HCT116 (cell line): ENCODE measurements around the gene SPEF2. TPM values are rescaled to one million over a fixed set of nuclear protein-coding genes. Genes with fewer than 3 reads are reported as not detected.

Experiments used
- ATAC-seq: fragments of 200-7000 bp; cut with Tn5 transposase; 2 replicates; pipeline ENCODE4 v1.9.1; 2020; ENCODE audit warnings: mild to moderate bottlenecking, moderate library complexity
- BruUV-seq: library from RNA; stranded (reverse); fragments of 400-500 nt; replicated peaks from 2 replicates; lab custom pipeline; 2021; lab: Mats Ljungman, UMichigan
- CTCF ChIA-PET: fragments of 300-600 bp; sonication (Branson Sonifier 250); formaldehyde crosslinking; loops from one replicate; lab custom pipeline; 2021; ENCODE audit warnings: antibody characterized with exemption; lab: Charles Lee
- POLR2A ChIA-PET: fragments of 300-600, 350-600 bp; sonication (Branson Sonifier 250); formaldehyde crosslinking; loops from one replicate; lab custom pipeline; 2021; ENCODE audit warnings: antibody characterized with exemption; lab: Charles Lee
- RAD21 ChIA-PET, 2 experiments: fragments of 300-600 bp; sonication (Branson Sonifier 250); formaldehyde crosslinking; loops; one replicate each; lab custom pipeline; 2023; ENCODE audit warnings: low total read pairs in 2 of 2; ENCODE audit not compliant: uncharacterized antibody in 2 of 2, unreplicated experiment in 2 of 2, low non-redundant PET in 1 of 2; lab: Charles Lee
- DNase-seq: peaks from one replicate; pipeline ENCODE4 v3.0.0-alpha.2; 2010; ENCODE audit warnings: low read depth, low spot score
- H2AFZ ChIP-seq: fragments of 200-600 bp; shearing (Covaris generic), sonication (generic); 2 replicates; pipeline ENCODE4 v1.6.1; 2017; ENCODE audit warnings: low read depth, mixed run types, mixed read lengths, antibody characterized with exemption, low read length; ENCODE audit not compliant: poor library complexity, severe bottlenecking
- H3K27ac ChIP-seq: 2 replicates; pipeline ENCODE4 v1.5.1; 2012; ENCODE audit warnings: low read depth, low read length
- H3K27me3 ChIP-seq: fragments of 200-600 bp; sonication (generic); 2 replicates; pipeline ENCODE4 v1.6.1; 2016; ENCODE audit warnings: mixed run types, low read length, mixed read lengths; ENCODE audit not compliant: insufficient read depth
- H3K36me3 ChIP-seq, 2 experiments: fragments of 200-500 bp in 1 of 2; fragments of 200-600 bp in 1 of 2; sonication (Bioruptor generic) in 1 of 2; sonication (generic) in 1 of 2; 2 replicates each; pipeline versions ENCODE4 v1.5.1 to v1.6.1; 2014 to 2016; ENCODE audit warnings: low read length in 2 of 2, inconsistent platforms in 1 of 2, mixed read lengths in 1 of 2, mixed run types in 1 of 2; ENCODE audit not compliant: insufficient read depth in 2 of 2, control insufficient read depth in 1 of 2
- H3K4me1 ChIP-seq, 2 experiments: fragments of 200-600 bp in 1 of 2; sonication (generic) in 1 of 2; 2 replicates each; pipeline versions ENCODE4 v1.5.1 to v1.6.1; 2012 to 2017; ENCODE audit warnings: low read length in 2 of 2, inconsistent platforms in 1 of 2, mild to moderate bottlenecking in 1 of 2, mixed read lengths in 1 of 2, mixed run types in 1 of 2, moderate library complexity in 1 of 2; ENCODE audit not compliant: insufficient read depth in 2 of 2, control insufficient read depth in 1 of 2
- H3K4me2 ChIP-seq: fragments of 200-600 bp; sonication (generic); 2 replicates; pipeline ENCODE4 v1.6.1; 2017; ENCODE audit warnings: mixed run types, low read length, mixed read lengths
- H3K4me3 ChIP-seq, 2 experiments: fragments of 200-600 bp in 1 of 2; sonication (generic) in 1 of 2; replicated peaks in 1 of 2; 2 replicates each; pipeline ENCODE4 v1.5.1; 2011 to 2016; ENCODE audit warnings: low read length in 2 of 2, control low read depth in 1 of 2, low read depth in 1 of 2, mild to moderate bottlenecking in 1 of 2, mixed read lengths in 1 of 2, mixed run types in 1 of 2
- H3K79me2 ChIP-seq: fragments of 200-600 bp; sonication (generic); 2 replicates; pipeline ENCODE4 v1.6.1; 2017; ENCODE audit warnings: mild to moderate bottlenecking, mixed run types, low read length, moderate library complexity, mixed read lengths; ENCODE audit not compliant: insufficient read depth
- H3K9ac ChIP-seq: fragments of 200-600 bp; sonication (generic); 2 replicates; pipeline ENCODE4 v1.6.1; 2016; ENCODE audit warnings: low read length, mixed read lengths
- H3K9me2 ChIP-seq: fragments of 200-600 bp; sonication (generic), shearing (Covaris generic); 2 replicates; pipeline ENCODE4 v1.6.1; 2017; ENCODE audit warnings: mixed run types, mild to moderate bottlenecking, moderate library complexity; ENCODE audit not compliant: insufficient read depth
- H3K9me3 ChIP-seq, 2 experiments: fragments of 200-500 bp in 1 of 2; fragments of 200-600 bp in 1 of 2; sonication (Bioruptor generic) in 1 of 2; sonication (generic) in 1 of 2; 2 replicates each; pipeline ENCODE4 v1.6.1; 2014 to 2017; ENCODE audit warnings: low read length in 2 of 2, mixed read lengths in 2 of 2, inconsistent platforms in 1 of 2, low read depth in 1 of 2, mild to moderate bottlenecking in 1 of 2, mixed run types in 1 of 2, moderate library complexity in 1 of 2; ENCODE audit not compliant: control insufficient read depth in 1 of 2, insufficient read depth in 1 of 2
- H4K20me1 ChIP-seq: fragments of 200-600 bp; sonication (generic), shearing (Covaris generic); 2 replicates; pipeline ENCODE4 v1.6.1; 2017; ENCODE audit warnings: mixed run types, mild to moderate bottlenecking, moderate library complexity; ENCODE audit not compliant: insufficient read depth
- EZH2phosphoT487 ChIP-seq: fragments of 200-600 bp; IDR thresholded peaks from 2 replicates; pipeline ENCODE4 v1.6.1; 2018; ENCODE audit warnings: antibody characterized with exemption, borderline replicate concordance
- POLR2AphosphoS5 ChIP-seq: IDR thresholded peaks from 2 replicates; pipeline ENCODE4 v1.6.1; 2011; ENCODE audit warnings: mild to moderate bottlenecking, low read depth, low read length, moderate library complexity
- SP1 ChIP-seq: IDR thresholded peaks from 2 replicates; pipeline ENCODE4 v1.6.1; 2012; ENCODE audit warnings: low read depth
- intact Hi-C: fragments of 100-400 bp; cut with micrococcal nuclease; formaldehyde crosslinking; loops from 2 replicates; pipeline ENCODE4 v1.10.0; 2022
- total RNA-seq: library from RNA; stranded (reverse); gene quantifications from one replicate; pipeline ENCODE4 v1.2.1, GENCODE V29; 2021; ENCODE audit not compliant: unreplicated experiment

Gene SPEF2
- total RNA-seq, 1 experiment from 2014 or later, result 4.6 TPM

DNA sequence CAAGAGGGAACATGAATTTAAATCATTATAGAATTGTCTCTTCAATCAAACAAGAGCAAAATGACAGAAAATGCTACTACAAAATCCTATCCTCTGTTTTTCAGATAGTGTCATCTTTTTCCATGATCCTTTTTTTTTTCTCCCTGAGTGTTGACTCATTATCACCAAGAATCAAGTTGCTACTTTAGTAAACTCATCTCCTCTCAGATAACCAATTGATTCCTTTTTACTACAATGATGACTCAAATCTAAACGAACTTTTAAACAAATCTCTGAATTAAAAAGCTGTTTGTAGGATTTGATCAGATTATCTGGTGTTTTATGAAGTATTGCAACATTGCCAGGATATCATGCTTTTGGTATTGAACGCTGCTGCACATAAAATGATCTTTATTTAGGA is 215.1 kb downstream of the SPEF2 start:
- ATAC-seq (no peak), DNase-seq (no peak)
- H3K27me3 ChIP-seq, result peaks cover 41% of the 10 kb centered on the region
- ChIA-PET RAD21 (no interaction called here), CTCF (no interaction called here), POLR2A (no interaction called here)
- no peaks in the 10 kb centered on the region for H3K9me2 ChIP-seq
- no peak overlapping the region for H3K9ac ChIP-seq
- H3K4me1 ChIP-seq, result no peaks in the 10 kb centered on the region
- H3K9me3 ChIP-seq, result no peaks in the 10 kb centered on the region
- H4K20me1 ChIP-seq, result no peaks in the 10 kb centered on the region; the same call in 1 of the 2 replicates
- no peaks in the 10 kb centered on the region for H3K36me3 ChIP-seq
- H3K79me2 ChIP-seq, result no peaks in the 10 kb centered on the region
- H3K27ac ChIP-seq, result no peak overlapping the region
- H3K4me3 ChIP-seq, result no peak overlapping the region
- no peak overlapping the region for H2AFZ ChIP-seq
- no peak overlapping the region for H3K4me2 ChIP-seq
- intact Hi-C loops, result no loop called here
- BruUV-seq, result no TSS peak
- TF ChIP-seq SP1, result no peak

DNA sequence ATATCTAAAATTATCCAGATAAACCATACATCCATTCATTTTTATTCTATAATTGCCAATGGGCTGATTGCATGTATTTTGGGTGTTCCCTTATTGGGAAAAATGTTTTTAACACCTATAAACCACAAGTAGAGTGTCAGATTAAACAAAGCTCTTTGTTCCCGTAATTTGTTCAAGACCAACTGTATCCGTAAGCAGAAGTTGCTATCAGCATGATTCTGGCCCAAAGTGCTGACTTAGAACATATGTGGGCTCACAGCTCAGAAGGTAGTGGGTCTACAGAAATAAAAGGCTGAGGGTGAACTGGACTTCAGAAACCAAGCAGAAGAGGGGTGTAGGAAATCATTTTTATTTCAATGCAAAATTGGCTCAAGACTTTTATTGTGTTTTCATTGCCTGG is 215.6 kb downstream of the SPEF2 start:
- POLR2A ChIA-PET, result no interaction called here
- Histone ChIP-seq H3K4me2 (no peak overlapping the region), H3K4me3 (no peak overlapping the region), H3K36me3 (no peaks in the 10 kb centered on the region), H2AFZ (no peak overlapping the region), H3K9me3 (no peaks in the 10 kb centered on the region), H3K79me2 (no peaks in the 10 kb centered on the region), H3K9ac (no peak overlapping the region), H4K20me1 (no peaks in the 10 kb centered on the region; the same call in 1 of the 2 replicates), H3K27ac (no peak overlapping the region), H3K9me2 (no peaks in the 10 kb centered on the region), H3K4me1 (no peaks in the 10 kb centered on the region), H3K27me3 (peaks cover 41% of the 10 kb centered on the region)
- DNase-seq (no peak), ATAC-seq (no peak)
- no TSS peak for BruUV-seq
- no peak for TF ChIP-seq EZH2phosphoT487
- no peak for TF ChIP-seq POLR2AphosphoS5
- intact Hi-C loops, result no loop called here
- CTCF ChIA-PET, result no interaction called here
- RAD21 ChIA-PET, result no interaction called here
